Activated CD4-positive, alpha-beta T cell treated with anti-CD3 and anti-CD28 coated beads for 1 hour (primary cell): ENCODE measurements around the gene RXFP4.
"Not testable (repeated sequence)": the region's sequence is repeated elsewhere in the genome, so short reads cannot be mapped to it uniquely, and the experiment has no call there.

Experiments
- DNase-seq: peaks from one replicate; pipeline ENCODE4 v3.0.0-alpha.2; 2020

The RXFP4 gene

DNA sequence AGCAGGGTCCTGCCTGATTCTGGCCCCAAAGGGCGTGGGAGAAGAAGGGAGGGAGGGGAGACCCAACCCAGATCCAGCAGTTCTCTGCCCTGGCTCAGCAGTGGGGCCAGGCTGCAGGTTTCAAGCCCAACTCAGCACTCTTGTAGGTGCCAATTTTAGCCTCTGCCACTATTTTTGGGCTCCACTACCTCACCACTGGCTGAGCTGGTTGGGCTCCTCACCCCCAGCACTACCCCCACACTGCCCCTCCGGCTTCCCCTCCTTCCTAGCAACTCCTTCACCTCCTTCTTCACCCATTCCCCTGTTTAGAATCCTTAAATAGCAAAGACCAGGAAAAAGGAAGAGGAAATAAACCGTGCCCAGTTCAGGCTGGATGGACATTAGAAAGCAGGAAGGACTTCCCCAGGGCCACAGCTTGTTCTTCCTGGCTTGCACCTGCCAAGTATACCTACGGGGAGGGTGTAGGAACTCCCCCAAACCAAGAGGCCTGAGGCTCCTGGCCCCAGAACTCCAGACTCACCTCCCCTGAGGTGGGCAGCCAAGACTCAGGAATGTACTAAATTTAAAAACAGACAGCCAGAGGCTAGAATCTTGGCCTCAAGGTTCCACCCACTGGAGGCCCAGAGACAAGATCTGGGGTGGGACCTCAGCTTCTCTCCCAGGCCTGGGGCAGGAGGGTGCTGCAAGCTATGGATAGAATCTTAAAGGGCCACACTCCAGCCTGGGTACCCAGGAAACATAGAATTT is 38.3 kb downstream of the RXFP4 start:
- DNase-seq, result no peak

DNA sequence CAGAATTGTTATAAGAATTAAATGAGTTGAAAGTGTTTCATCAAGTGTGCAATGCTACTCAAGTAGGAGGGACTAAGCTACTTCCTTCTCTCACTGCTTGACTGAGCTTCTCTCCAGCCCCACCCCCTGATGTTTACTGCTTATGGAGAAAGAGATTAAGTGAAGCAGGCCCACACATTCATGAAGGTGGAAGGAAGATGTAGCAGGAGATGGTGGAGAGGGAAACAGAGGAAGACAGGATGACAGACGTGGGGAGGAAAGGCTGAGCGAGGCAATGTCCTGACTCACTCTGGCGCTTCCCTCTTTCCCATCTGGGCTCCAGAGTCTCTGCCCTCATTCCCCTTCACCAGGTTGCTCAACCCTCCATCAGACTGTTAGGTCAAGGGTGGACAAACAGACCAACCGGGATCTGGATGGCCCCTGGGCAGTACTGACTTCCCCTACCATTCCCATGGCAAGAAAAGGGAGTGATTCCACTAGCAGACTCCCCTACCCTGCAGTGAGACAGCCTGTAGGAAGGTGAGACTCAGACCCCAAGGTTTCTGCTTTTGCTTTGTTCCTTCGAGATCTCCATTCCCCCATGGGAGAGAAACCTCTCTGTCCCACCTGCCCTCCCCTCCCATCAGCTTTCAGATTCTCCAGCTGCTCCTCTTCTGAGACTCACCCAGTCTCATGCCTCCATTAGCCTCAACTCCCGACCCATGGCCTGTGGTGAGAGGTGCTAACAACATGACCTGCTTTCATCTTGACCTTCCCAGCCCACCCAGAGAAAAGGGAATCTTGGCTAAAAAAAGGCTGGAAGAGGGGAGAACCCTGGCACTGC is 40.0 kb downstream of the RXFP4 start:
- no peak for DNase-seq

DNA sequence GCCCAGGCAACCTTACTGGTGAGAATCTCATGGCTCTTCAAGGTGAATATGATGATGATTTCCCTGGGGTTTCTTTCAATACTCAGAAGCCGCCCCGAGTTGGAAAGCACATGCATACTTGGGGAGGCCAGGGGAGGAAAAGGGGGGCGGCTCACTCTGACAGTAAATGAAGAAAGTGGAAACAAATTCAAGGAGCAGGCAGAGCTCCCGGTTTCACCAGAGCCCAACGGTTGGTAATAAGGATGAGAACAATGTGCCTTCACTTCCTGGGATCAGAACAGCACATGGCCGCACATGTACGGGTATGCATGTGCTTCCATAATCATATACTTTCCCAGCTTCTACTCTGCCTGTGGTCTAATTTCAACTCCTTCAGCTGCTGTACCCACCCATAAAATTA is 40.7 kb downstream of the RXFP4 start:
- no peak for DNase-seq

DNA sequence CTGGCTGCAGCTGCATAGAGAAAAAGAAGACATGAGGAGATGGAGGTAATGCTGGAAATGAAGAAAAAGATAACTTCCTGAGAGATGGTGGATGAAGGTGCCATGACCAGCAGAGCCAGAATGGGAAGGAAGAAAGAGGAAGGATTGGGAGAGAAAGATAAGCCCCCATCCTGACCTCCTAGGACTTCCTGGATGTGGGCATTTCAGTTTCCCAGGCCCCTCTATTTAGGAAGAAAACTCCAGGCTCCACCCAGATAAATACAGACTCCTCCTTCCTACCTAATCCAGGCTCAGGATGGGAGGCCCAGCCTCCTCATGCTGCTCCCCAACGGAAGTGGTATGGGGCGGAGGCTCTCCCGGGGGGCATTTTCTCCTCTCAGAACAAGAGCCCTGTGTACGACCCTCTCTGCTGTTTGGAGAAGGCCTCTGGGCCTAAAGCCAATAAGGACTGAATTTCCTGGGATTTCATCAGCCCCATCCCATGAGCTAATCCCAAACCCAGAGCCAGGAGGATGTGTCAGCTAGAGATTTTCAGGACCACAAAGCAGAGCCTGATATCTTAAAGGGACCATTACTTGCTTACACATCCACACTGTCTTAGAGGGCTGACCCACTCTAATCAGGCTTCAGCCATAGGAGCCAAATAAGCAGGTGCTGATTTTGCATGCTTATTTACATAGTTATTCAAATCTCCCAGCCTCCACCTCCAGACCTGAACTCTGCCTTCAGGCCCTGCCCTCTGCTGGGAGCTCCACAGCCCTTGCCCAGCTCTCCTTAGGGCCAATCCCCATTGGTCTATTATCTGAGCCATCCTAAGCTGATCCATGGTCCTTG is 42.0 kb downstream of the RXFP4 start:
- no peak for DNase-seq

DNA sequence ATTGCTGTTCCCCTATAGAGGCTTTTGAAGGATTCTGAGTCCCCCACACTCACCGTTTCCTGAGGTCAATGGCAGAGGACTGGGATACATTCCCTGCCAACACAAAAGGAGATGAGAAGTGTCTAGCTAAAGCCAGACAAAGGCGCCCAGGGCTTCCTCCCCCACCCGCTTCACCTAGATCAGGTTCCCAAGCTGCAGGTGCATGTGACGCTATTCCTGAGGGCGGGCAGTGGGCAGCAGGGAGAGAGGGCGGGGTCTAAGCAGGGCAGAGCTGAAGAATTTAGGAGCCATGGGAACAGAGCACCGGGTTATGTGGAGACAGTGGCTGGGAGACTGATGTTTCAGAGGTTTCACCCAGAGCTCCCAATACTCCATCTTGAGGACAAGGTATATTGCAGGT is 42.9 kb downstream of the RXFP4 start:
- no peak for DNase-seq

DNA sequence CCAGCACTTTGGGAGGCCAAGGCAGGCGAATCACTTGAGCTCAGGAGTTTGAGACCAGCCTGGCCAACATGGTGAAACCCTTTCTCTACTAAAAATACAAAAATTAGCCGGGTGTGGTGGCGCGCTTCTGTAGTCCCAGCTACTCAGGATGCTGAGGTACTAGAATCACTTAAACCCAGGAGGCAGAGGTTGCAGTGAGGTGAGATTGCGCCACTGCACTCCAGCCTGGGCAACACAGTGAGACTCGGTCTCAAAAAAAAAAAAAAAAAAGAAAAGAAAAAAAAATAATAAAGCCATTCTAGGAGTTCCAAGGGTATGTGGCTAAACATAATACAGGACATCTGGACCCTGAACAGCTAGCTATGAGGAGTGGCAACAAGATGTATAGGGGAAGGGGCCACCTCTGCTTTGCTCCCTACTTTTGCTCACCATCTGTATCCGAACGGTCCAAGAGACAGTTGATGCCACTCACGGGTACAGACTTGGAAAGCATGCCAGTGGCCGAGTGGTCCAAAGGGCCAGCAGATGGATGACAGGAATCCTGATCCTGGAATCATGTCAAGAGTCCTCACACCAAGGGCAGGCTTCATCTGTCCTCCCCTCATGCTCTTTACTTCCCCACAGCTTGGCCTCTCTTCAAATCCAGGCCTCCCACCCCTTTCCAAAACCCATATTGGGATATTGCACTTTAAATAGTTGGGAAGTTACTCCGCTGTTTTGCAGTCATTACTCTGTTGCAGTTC is 43.6 kb downstream of the RXFP4 start:
- DNase-seq, result not testable (repeated sequence)

DNA sequence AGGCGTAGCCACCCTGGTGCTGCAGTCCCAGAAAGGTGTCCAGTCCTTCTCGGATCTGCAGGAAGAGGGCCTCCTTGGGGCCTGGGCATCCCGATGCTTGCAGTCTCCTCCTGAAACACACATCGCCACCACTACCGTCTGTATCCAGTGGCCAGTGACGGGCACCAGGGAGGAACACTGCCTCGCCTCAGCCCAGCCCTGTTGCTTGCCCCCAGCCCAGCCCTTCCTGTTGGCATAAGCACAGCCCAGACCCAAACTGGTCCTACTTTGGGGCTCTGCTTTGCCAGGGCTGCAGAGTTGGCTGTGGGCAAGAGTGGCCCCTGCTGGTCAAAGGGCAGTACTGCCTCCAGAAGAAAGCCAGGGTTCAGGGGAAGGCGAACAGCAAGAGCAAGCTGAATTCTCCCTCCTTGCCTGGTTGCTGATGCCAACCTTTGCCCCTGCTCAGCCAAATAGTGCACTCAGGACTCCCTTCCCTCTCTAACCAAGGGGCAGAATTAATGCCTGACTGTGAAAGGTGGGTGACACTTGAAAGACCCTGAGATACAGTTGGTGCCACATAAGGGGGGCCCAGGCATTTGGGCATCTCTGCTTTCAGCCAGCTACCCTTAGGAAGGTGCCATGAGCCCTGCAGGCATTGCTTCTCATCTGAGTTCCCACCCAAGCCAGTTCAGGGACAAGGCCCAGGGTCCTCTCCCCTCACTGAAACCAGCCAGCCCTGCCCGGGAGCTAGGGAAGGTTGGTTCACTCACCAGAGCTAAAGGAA is 48.0 kb downstream of the RXFP4 start:
- DNase-seq, result peak; percentile 71

DNA sequence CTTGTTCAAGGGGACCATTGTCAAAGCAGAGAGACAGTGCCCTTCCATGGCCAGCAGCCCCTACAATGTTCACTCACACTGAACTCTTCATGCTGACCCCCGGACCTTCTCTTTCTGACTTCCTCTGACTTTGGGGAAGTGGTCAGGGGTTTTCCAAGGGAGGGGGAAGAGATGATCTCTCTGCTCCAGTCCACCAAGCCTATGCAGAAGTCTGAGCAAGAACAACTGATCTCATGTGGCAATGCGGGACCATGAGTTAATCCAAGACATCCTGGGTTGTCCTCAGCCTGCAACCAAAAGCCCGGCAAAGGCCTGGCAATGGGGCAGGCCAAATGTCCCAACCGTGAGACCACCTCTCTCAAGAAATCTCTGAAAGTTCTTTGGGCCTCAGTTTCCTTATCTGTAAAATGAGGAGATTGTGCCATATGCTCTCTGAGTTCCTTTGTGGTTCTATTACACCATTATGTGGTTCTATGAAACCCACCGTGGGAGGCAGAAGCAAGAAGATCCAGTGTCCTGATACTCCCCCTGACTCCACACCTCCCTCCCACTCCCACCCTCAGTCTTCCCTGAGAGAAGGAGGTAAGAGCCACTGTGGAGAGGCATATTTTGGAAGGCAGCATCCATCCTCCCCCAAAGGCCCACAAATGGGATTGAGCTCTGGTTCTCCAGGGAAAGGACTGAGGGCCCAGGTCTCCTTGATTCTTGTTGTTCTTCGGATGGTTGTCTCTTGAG is 48.7 kb downstream of the RXFP4 start:
- no peak for DNase-seq
